ENCODE data around the gene EPS15.

DNA sequence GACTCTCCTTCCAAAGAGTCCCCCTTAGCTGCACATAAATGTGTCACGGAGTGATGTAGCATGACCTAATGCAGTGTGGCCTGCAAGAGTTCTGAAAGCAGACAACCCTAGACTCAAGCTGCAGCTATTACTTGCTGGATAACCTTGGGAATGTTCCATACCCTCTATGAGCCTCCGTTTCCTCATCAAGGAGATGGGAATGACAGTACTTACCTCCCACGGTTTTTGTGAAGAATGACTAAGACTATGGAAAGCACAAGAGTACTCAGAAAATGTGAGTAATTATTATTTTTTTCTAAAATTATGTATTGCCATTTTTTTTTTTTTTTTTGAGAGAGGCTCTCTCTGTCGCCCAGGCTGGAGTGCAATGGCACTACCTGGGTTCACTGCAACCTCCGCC is 191.7 kb downstream of the EPS15 start:
- no peak for TF ChIP-seq YY1 (IDR thresholded peaks at IDR 0.05; ENCODE audit: low read depth)
- TF ChIP-seq SIN3A (IDR thresholded peaks at IDR 0.05; ENCODE audit: borderline replicate concordance, low read depth, low read length): no peak

All from SK-N-SH (cell line).